Measurements from ENCODE around the gene SLC25A43. TPM values are rescaled to one million over a fixed set of nuclear protein-coding genes. Genes with fewer than 3 reads are reported as not detected.
"Not testable (repeated sequence)": the region's sequence is repeated elsewhere in the genome, so short reads cannot be mapped to it uniquely, and the experiment has no call there.

Gene SLC25A43
- total RNA-seq, 1 donor from 2014 or later: 26.6 TPM

GRCh38 chrX:119429471-119429870 lies 30.3 kb downstream of the SLC25A43 start:
- no peaks in the 10 kb centered on the region for H3K27me3 ChIP-seq
- H3K36me3 ChIP-seq: no peaks in the 10 kb centered on the region

GRCh38 chrX:119441295-119441694 lies 42.2 kb downstream of the SLC25A43 start:
- H3K4me3 ChIP-seq; H3K4me1 ChIP-seq; intact Hi-C loops (cut with DNase I); H3K27me3 ChIP-seq; H3K9me3 ChIP-seq; H3K36me3 ChIP-seq; DNase-seq (ENCODE audit: low spot score in 2 of 2); H3K27ac ChIP-seq: not testable (repeated sequence)

More at GRCh38 chrX:119429471-119429870, 30.3 kb downstream of the SLC25A43 start:
- intact Hi-C loops (cut with DNase I): no loop called here
- DNase-seq (ENCODE audit: low spot score in 2 of 2): no peak
- H3K27ac ChIP-seq: no peak overlapping the region
- no peaks in the 10 kb centered on the region for H3K9me3 ChIP-seq
- TF ChIP-seq CTCF (IDR thresholded peaks at IDR 0.05): no peak
- H3K4me3 ChIP-seq: no peak overlapping the region
- H3K4me1 ChIP-seq: no peaks in the 10 kb centered on the region

- Histone ChIP-seq H3K4me3 (no peak overlapping the region), H3K27me3 (no peaks in the 10 kb centered on the region), H3K36me3 (no peaks in the 10 kb centered on the region), H3K4me1 (no peaks in the 10 kb centered on the region), H3K27ac (no peak overlapping the region), H3K9me3 (no peaks in the 10 kb centered on the region)
- no peak for TF ChIP-seq CTCF (IDR thresholded peaks at IDR 0.05)
- intact Hi-C loops (cut with DNase I): no loop called here
- DNase-seq (ENCODE audit: low spot score in 2 of 2): no peak
Measured at GRCh38 chrX:119442286-119442685, 43.1 kb downstream of the SLC25A43 start.

- H3K4me1 ChIP-seq: no peaks in the 10 kb centered on the region
- peaks cover 0 to 2% of the 10 kb centered on the region in 2 donors for H3K36me3 ChIP-seq
- no peak overlapping the region for H3K4me3 ChIP-seq
- no peak for TF ChIP-seq CTCF (IDR thresholded peaks at IDR 0.05)
- no peak overlapping the region for H3K27ac ChIP-seq
- H3K27me3 ChIP-seq: no peaks in the 10 kb centered on the region
- intact Hi-C loops (cut with DNase I): no loop called here
- no peaks in the 10 kb centered on the region for H3K9me3 ChIP-seq
- DNase-seq (ENCODE audit: low spot score in 2 of 2): no peak
Measured at GRCh38 chrX:119453202-119453601, 54.1 kb downstream of the SLC25A43 start.

- Histone ChIP-seq H3K4me3 (no peak overlapping the region), H3K36me3 (peaks cover 0 to 2% of the 10 kb centered on the region in 2 donors), H3K4me1 (no peaks in the 10 kb centered on the region), H3K27ac (no peak overlapping the region), H3K9me3 (no peaks in the 10 kb centered on the region), H3K27me3 (no peaks in the 10 kb centered on the region)
- TF ChIP-seq CTCF (IDR thresholded peaks at IDR 0.05): no peak
- no peak for DNase-seq (ENCODE audit: low spot score in 2 of 2)
- intact Hi-C loops (cut with DNase I): no loop called here
Measured at GRCh38 chrX:119455264-119455663, 56.1 kb downstream of the SLC25A43 start.

GRCh38 chrX:119459181-119459580 lies 60.0 kb downstream of the SLC25A43 start:
- Histone ChIP-seq H3K27me3 (no peaks in the 10 kb centered on the region), H3K4me3 (no peak overlapping the region), H3K4me1 (no peaks in the 10 kb centered on the region), H3K9me3 (no peaks in the 10 kb centered on the region), H3K27ac (no peak overlapping the region), H3K36me3 (no peaks in the 10 kb centered on the region)
- intact Hi-C loops (cut with DNase I): no loop called here
- TF ChIP-seq CTCF (IDR thresholded peaks at IDR 0.05): no peak
- no peak for DNase-seq (ENCODE audit: low spot score in 2 of 2)
